HG03378 (cell line): ENCODE results near the gene PPBP.
"Not testable (repeated sequence)": the region's sequence is repeated elsewhere in the genome, so short reads cannot be mapped to it uniquely, and the experiment has no call there.

Experiments used
- ATAC-seq: cut with Tn5 transposase; IDR thresholded peaks from one replicate; pipeline ENCODE4 v1.9.1; 2021; ENCODE audit warnings: mild to moderate bottlenecking, moderate library complexity; ENCODE audit not compliant: unreplicated experiment

Gene PPBP

GRCh38 chr4:73998040-73999011, 10.3 kb upstream of the PPBP start, which contains the start of gene CXCL5:
CXCL5 (minus strand) TSS chr4:73998677; CDS start chr4:73998581, 96 bp downstream.
- ATAC-seq, result no peak

GRCh38 chr4:73992050-73992449, 4.1 kb upstream of the PPBP start:
- ATAC-seq, result no peak

GRCh38 chr4:73991742-73992000, 3.7 kb upstream of the PPBP start:
- no peak for ATAC-seq

- no peak for ATAC-seq
Measured at GRCh38 chr4:73990988-73991741, 3.2 kb upstream of the PPBP start.

- ATAC-seq, result no peak
Measured at GRCh38 chr4:73989928-73990327, 1.9 kb upstream of the PPBP start.

GRCh38 chr4:73989031-73989430, 1.0 kb upstream of the PPBP start:
- no peak for ATAC-seq

- ATAC-seq, result no peak
Measured at GRCh38 chr4:73985528-73985852, 2.5 kb downstream of the PPBP start.

- no peak for ATAC-seq
Measured at GRCh38 chr4:73984736-73985527, 3.1 kb downstream of the PPBP start.

GRCh38 chr4:73981175-73981574, 6.8 kb downstream of the PPBP start:
- ATAC-seq, result not testable (repeated sequence)

- no peak for ATAC-seq
Measured at GRCh38 chr4:73979407-73979957, 8.5 kb downstream of the PPBP start.

GRCh38 chr4:73978886-73979285, 9.1 kb downstream of the PPBP start:
- no peak for ATAC-seq

GRCh38 chr4:73976716-73977115, 11.3 kb downstream of the PPBP start:
- no peak for ATAC-seq

GRCh38 chr4:73976217-73976616, 11.8 kb downstream of the PPBP start:
- no peak for ATAC-seq

- ATAC-seq, result no peak
Measured at GRCh38 chr4:73974352-73974751, 13.6 kb downstream of the PPBP start.

GRCh38 chr4:73970945-73971344, 17.0 kb downstream of the PPBP start:
- ATAC-seq, result no peak

GRCh38 chr4:73970011-73970410, 18.0 kb downstream of the PPBP start:
- ATAC-seq, result no peak

GRCh38 chr4:73967866-73968265, 20.1 kb downstream of the PPBP start:
- ATAC-seq, result no peak

GRCh38 chr4:73964862-73965611, 23.0 kb downstream of the PPBP start:
- ATAC-seq, result no peak

- no peak for ATAC-seq
Measured at GRCh38 chr4:73962724-73963123, 25.3 kb downstream of the PPBP start.

GRCh38 chr4:73959041-73959440, 28.9 kb downstream of the PPBP start:
- ATAC-seq, result not testable (repeated sequence)
